GM06990 (cell line): ENCODE data around the gene OR13C9.

Source experiments
- DNase-seq: peaks from one replicate; pipeline ENCODE4 v3.0.0-alpha.2; 2011; ENCODE audit not compliant: insufficient read length; ENCODE audit errors: extremely low read depth
- H3K27me3 ChIP-seq: replicated peaks from 2 replicates; pipeline ENCODE4 v1.6.0; 2011; ENCODE audit warnings: low read length; ENCODE audit not compliant: control insufficient read depth, insufficient read depth
- H3K36me3 ChIP-seq: 2 replicates; pipeline ENCODE4 v1.5.1; 2011; ENCODE audit warnings: low read length; ENCODE audit not compliant: control insufficient read depth, insufficient read depth
- H3K4me3 ChIP-seq: replicated peaks from 2 replicates; pipeline ENCODE4 v1.5.1; 2011; ENCODE audit warnings: low read depth, mild to moderate bottlenecking, control low read depth, low read length
- CTCF ChIP-seq: IDR thresholded peaks from 2 replicates; pipeline ENCODE4 v1.5.1; 2011; ENCODE audit warnings: low read length, control low read depth, mild to moderate bottlenecking, inconsistent platforms; ENCODE audit not compliant: insufficient read depth, poor library complexity, severe bottlenecking

Gene OR13C9

GRCh38 chr9:104589626-104590025 is 28.4 kb downstream of the OR13C9 start:
- no peaks in the 10 kb centered on the region for H3K36me3 ChIP-seq
- DNase-seq: no peak
- no peaks in the 10 kb centered on the region for H3K27me3 ChIP-seq
- TF ChIP-seq CTCF: no peak
- no peak overlapping the region for H3K4me3 ChIP-seq

GRCh38 chr9:104586496-104587180 is 31.4 kb downstream of the OR13C9 start:
- DNase-seq: no peak
- no peak overlapping the region for H3K4me3 ChIP-seq
- no peaks in the 10 kb centered on the region for H3K36me3 ChIP-seq
- no peaks in the 10 kb centered on the region for H3K27me3 ChIP-seq
- TF ChIP-seq CTCF: no peak

GRCh38 chr9:104580562-104580961 is 37.4 kb downstream of the OR13C9 start:
- DNase-seq: no peak
- no peaks in the 10 kb centered on the region for H3K36me3 ChIP-seq
- H3K27me3 ChIP-seq: no peaks in the 10 kb centered on the region
- no peak for TF ChIP-seq CTCF
- no peak overlapping the region for H3K4me3 ChIP-seq

- Histone ChIP-seq H3K27me3 (no peaks in the 10 kb centered on the region), H3K4me3 (no peak overlapping the region), H3K36me3 (no peaks in the 10 kb centered on the region)
- no peak for DNase-seq
- TF ChIP-seq CTCF: no peak
Measured at GRCh38 chr9:104577263-104577662, 40.7 kb downstream of the OR13C9 start.

GRCh38 chr9:104575456-104575855 is 42.5 kb downstream of the OR13C9 start:
- no peaks in the 10 kb centered on the region for H3K27me3 ChIP-seq
- H3K4me3 ChIP-seq: no peak overlapping the region
- no peaks in the 10 kb centered on the region for H3K36me3 ChIP-seq
- no peak for DNase-seq
- TF ChIP-seq CTCF: no peak

GRCh38 chr9:104572612-104573011 is 45.4 kb downstream of the OR13C9 start:
- Histone ChIP-seq H3K4me3 (no peak overlapping the region), H3K36me3 (no peaks in the 10 kb centered on the region), H3K27me3 (no peaks in the 10 kb centered on the region)
- DNase-seq: no peak
- no peak for TF ChIP-seq CTCF
